ENCODE data around the gene ZNFX1.
"Not testable (repeated sequence)": the region's sequence is repeated elsewhere in the genome, so short reads cannot be mapped to it uniquely, and the experiment has no call there.

Gene ZNFX1

GRCh38 chr20:49225896-49226295 is 52.0 kb downstream of the ZNFX1 start:
- Histone ChIP-seq H3K9me2 (replicated peaks; ENCODE audit: low read depth, low read length) (no peaks in the 10 kb centered on the region), H3K4me3 (ENCODE audit: low read length, poor library complexity, severe bottlenecking) (no peak overlapping the region), H3K9me3 (ENCODE audit: insufficient read depth, low read depth, low read length) (no peaks in the 10 kb centered on the region), H3K9ac (ENCODE audit: low read depth, low read length, poor library complexity, severe bottlenecking) (no peak overlapping the region), H2AFZ (ENCODE audit: low read length) (no peak overlapping the region), H4K20me1 (ENCODE audit: insufficient read depth, low read length, poor library complexity, severe bottlenecking) (no peaks in the 10 kb centered on the region), H3K4me2 (ENCODE audit: low read depth, low read length, poor library complexity, severe bottlenecking) (no peak overlapping the region), H3K4me1 (ENCODE audit: insufficient read depth, low read length, poor library complexity, severe bottlenecking) (no peaks in the 10 kb centered on the region), H3K79me2 (ENCODE audit: insufficient read depth, low read length) (peaks cover 11% of the 10 kb centered on the region), H3K27me3 (ENCODE audit: insufficient read depth, low read length, poor library complexity, severe bottlenecking) (no peaks in the 10 kb centered on the region), H3K36me3 (ENCODE audit: insufficient read depth, low read length) (peaks cover 50% of the 10 kb centered on the region; the same call in 1 of the 2 replicates), H3F3A (ENCODE audit: low read depth) (no peaks in the 10 kb centered on the region)
- TF ChIP-seq EZH2phosphoT487 (IDR thresholded peaks at IDR 0.05; ENCODE audit: borderline replicate concordance) (no peak), CTCF (conservative IDR thresholded peaks at IDR 0.05; ENCODE audit: low read length) (no peak; the same call in 1 of the 2 replicates)

- Histone ChIP-seq H3K9me2 (replicated peaks; ENCODE audit: low read depth, low read length) (no peaks in the 10 kb centered on the region), H3K9me3 (ENCODE audit: insufficient read depth, low read depth, low read length) (no peaks in the 10 kb centered on the region), H3K27me3 (ENCODE audit: insufficient read depth, low read length, poor library complexity, severe bottlenecking) (no peaks in the 10 kb centered on the region), H3F3A (ENCODE audit: low read depth) (no peaks in the 10 kb centered on the region), H3K79me2 (ENCODE audit: insufficient read depth, low read length) (peaks cover 28% of the 10 kb centered on the region), H3K4me2 (ENCODE audit: low read depth, low read length, poor library complexity, severe bottlenecking) (peak overlapping the region; percentile 80), H4K20me1 (ENCODE audit: insufficient read depth, low read length, poor library complexity, severe bottlenecking) (peaks cover 9% of the 10 kb centered on the region), H3K9ac (ENCODE audit: low read depth, low read length, poor library complexity, severe bottlenecking) (peak overlapping the region; percentile 82), H3K4me1 (ENCODE audit: insufficient read depth, low read length, poor library complexity, severe bottlenecking) (peaks cover 11% of the 10 kb centered on the region), H3K36me3 (ENCODE audit: insufficient read depth, low read length) (peaks cover 25% of the 10 kb centered on the region; the same call in 1 of the 2 replicates), H2AFZ (ENCODE audit: low read length) (peak overlapping the region; percentile 93), H3K4me3 (ENCODE audit: low read length, poor library complexity, severe bottlenecking) (peak overlapping the region; percentile 81)
- no peak for TF ChIP-seq CTCF (conservative IDR thresholded peaks at IDR 0.05; ENCODE audit: low read length)
- no peak for TF ChIP-seq EZH2phosphoT487 (IDR thresholded peaks at IDR 0.05; ENCODE audit: borderline replicate concordance)
Observed at GRCh38 chr20:49219924-49220831, 57.7 kb downstream of the ZNFX1 start.

- peak within 1 kb of the TSS; percentile 93 for H2AFZ ChIP-seq (ENCODE audit: low read length)
- peak within 1 kb of the TSS; percentile 82 for H3K9ac ChIP-seq (ENCODE audit: low read depth, low read length, poor library complexity, severe bottlenecking)
- no peaks in the 10 kb centered on the region for H3K9me2 ChIP-seq (replicated peaks; ENCODE audit: low read depth, low read length)
- peaks cover 16% of the 10 kb centered on the region; the same call in 1 of the 2 replicates for H3K36me3 ChIP-seq (ENCODE audit: insufficient read depth, low read length)
- peak within 1 kb of the TSS; percentile 81 for H3K4me3 ChIP-seq (ENCODE audit: low read length, poor library complexity, severe bottlenecking)
- no peaks in the 10 kb centered on the region for H3K27me3 ChIP-seq (ENCODE audit: insufficient read depth, low read length, poor library complexity, severe bottlenecking)
- H4K20me1 ChIP-seq (ENCODE audit: insufficient read depth, low read length, poor library complexity, severe bottlenecking): peaks cover 9% of the 10 kb centered on the region
- peak within 1 kb of the TSS; percentile 80 for H3K4me2 ChIP-seq (ENCODE audit: low read depth, low read length, poor library complexity, severe bottlenecking)
- H3K9me3 ChIP-seq (ENCODE audit: insufficient read depth, low read depth, low read length): no peaks in the 10 kb centered on the region
- peaks cover 11% of the 10 kb centered on the region for H3K4me1 ChIP-seq (ENCODE audit: insufficient read depth, low read length, poor library complexity, severe bottlenecking)
- no peak for TF ChIP-seq EZH2phosphoT487 (IDR thresholded peaks at IDR 0.05; ENCODE audit: borderline replicate concordance)
- no peak for TF ChIP-seq CTCF (conservative IDR thresholded peaks at IDR 0.05; ENCODE audit: low read length)
- no peaks in the 10 kb centered on the region for H3F3A ChIP-seq (ENCODE audit: low read depth)
- peaks cover 28% of the 10 kb centered on the region for H3K79me2 ChIP-seq (ENCODE audit: insufficient read depth, low read length)
Observed at GRCh38 chr20:49219091-49219923, 58.5 kb downstream of the ZNFX1 start, which contains the start of gene DDX27. TSS of gene DDX27 (plus strand) at chr20:49219416. CDS start at chr20:49219449, 33 bp downstream.

DNA sequence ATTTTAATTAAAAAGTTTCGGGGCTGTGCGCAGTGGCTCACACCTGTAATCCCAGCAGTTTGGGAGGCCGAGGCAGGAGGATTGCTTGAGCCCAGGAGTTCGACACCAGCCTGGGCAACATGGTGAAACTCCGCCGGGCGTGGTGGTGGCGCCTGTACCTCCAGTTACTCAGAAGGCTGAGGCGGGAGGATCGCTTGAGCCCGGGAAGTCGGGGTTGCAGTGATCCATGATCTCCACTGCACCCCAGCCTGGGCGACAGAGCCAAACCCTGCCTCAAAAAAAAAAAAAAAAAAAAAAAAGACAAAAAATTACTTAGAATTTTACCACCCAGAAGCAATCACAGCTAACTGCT is 59.1 kb downstream of the ZNFX1 start:
- Histone ChIP-seq H3K4me1 (ENCODE audit: insufficient read depth, low read length, poor library complexity, severe bottlenecking) (peaks cover 11% of the 10 kb centered on the region), H3K4me3 (ENCODE audit: low read length, poor library complexity, severe bottlenecking) (peak overlapping the region; percentile 81), H3K79me2 (ENCODE audit: insufficient read depth, low read length) (peaks cover 28% of the 10 kb centered on the region), H2AFZ (ENCODE audit: low read length) (peak overlapping the region; percentile 57; the same call in 1 of the 2 replicates), H3K9ac (ENCODE audit: low read depth, low read length, poor library complexity, severe bottlenecking) (peak overlapping the region; percentile 82), H3K4me2 (ENCODE audit: low read depth, low read length, poor library complexity, severe bottlenecking) (peak overlapping the region; percentile 80)
- H3F3A ChIP-seq (ENCODE audit: low read depth); H3K9me2 ChIP-seq (replicated peaks; ENCODE audit: low read depth, low read length); H3K27me3 ChIP-seq (ENCODE audit: insufficient read depth, low read length, poor library complexity, severe bottlenecking); H3K9me3 ChIP-seq (ENCODE audit: insufficient read depth, low read depth, low read length); H4K20me1 ChIP-seq (ENCODE audit: insufficient read depth, low read length, poor library complexity, severe bottlenecking); H3K36me3 ChIP-seq (ENCODE audit: insufficient read depth, low read length): not testable (repeated sequence)

All from Loucy (cell line).